HepG2 (cell line): Measurements from ENCODE around the gene LOXL4. TPM values are rescaled to one million over a fixed set of nuclear protein-coding genes. Genes with fewer than 3 reads are reported as not detected.
A peak's percentile ranks its signal among the peaks of the same experiment; 100 is the strongest.

Experiments used
- ATAC-seq: fragments of 200-7000 bp; cut with Tn5 transposase; 3 replicates; pipeline ENCODE4 v1.9.1; 2020; ENCODE audit warnings: mild to moderate bottlenecking, moderate library complexity
- BruUV-seq: library from RNA; stranded (reverse); fragments of 400-500 nt; replicated peaks from 2 replicates; lab custom pipeline; 2021; lab: Mats Ljungman, UMichigan
- CTCF ChIA-PET: fragments of 300-600 bp; formaldehyde crosslinking; extraction: SDS; loops from one replicate; lab custom pipeline; 2021; ENCODE audit warnings: low total read pairs, inconsistent platforms, low intra/inter-chr PET ratio; lab: Yijun Ruan, JAX
- POLR2A ChIA-PET: fragments of 350-600 bp; sonication (Branson Sonifier 250); formaldehyde crosslinking; loops from one replicate; lab custom pipeline; 2020; ENCODE audit warnings: antibody characterized with exemption, inconsistent platforms; lab: Yijun Ruan, JAX
- DNase-seq: peaks from one replicate; pipeline ENCODE4 v3.0.0-alpha.2; 2015; ENCODE audit warnings: low spot score
- FAIRE-seq: peaks from 3 replicates; lab custom pipeline; 2011; peaks lifted over from hg19 to GRCh38; lab: Jason Lieb, UNC
- H2AFZ ChIP-seq: one replicate; pipeline ENCODE4 v1.6.1; 2011; ENCODE audit warnings: low read length, inconsistent platforms
- H3K27ac ChIP-seq: fragments of 300-600 bp; 3 replicates; pipeline ENCODE4 v1.8.0; 2011; ENCODE audit warnings: mixed run types, mild to moderate bottlenecking, mixed read lengths, low read length, inconsistent platforms; ENCODE audit not compliant: insufficient read depth; ENCODE audit errors: extremely low read length
- H3K27me3 ChIP-seq, 2 experiments: fragments of 200-600 bp in 1 of 2; 2 replicates in 1 of 2; 3 replicates in 1 of 2; pipeline versions ENCODE4 v1.6.0 to v1.8.0; 2011; ENCODE audit warnings: low read length in 2 of 2, mild to moderate bottlenecking in 2 of 2, moderate library complexity in 2 of 2, inconsistent platforms in 1 of 2; ENCODE audit not compliant: insufficient read depth in 2 of 2, control insufficient read depth in 1 of 2
- H3K36me3 ChIP-seq, 2 experiments: fragments of 200-600 bp in 1 of 2; replicated peaks in 1 of 2; 2 replicates in 1 of 2; 3 replicates in 1 of 2; pipeline versions ENCODE4 v1.5.1 to v1.8.0; 2011; ENCODE audit warnings: low read length in 2 of 2, inconsistent platforms in 1 of 2; ENCODE audit not compliant: insufficient read depth in 2 of 2, control insufficient read depth in 1 of 2
- H3K4me1 ChIP-seq: 2 replicates; pipeline ENCODE4 v1.5.1; 2012; ENCODE audit warnings: low read length, inconsistent platforms; ENCODE audit not compliant: insufficient read depth
- H3K4me2 ChIP-seq: 2 replicates; pipeline ENCODE4 v1.6.0; 2011; ENCODE audit warnings: low read depth, low read length, inconsistent platforms
- H3K4me3 ChIP-seq, 3 experiments: fragments of 200-600 bp in 1 of 3; sonication (generic), shearing (Covaris generic) in 1 of 3; replicated peaks in 1 of 3; 2 replicates each; pipeline ENCODE4 v1.5.1; 2011 to 2016; ENCODE audit warnings: low read length in 3 of 3, inconsistent platforms in 2 of 3, low read depth in 2 of 3, mild to moderate bottlenecking in 2 of 3, control low read depth in 1 of 3, mixed read lengths in 1 of 3; ENCODE audit not compliant: insufficient read depth in 1 of 3
- H3K79me2 ChIP-seq: one replicate; pipeline ENCODE4 v1.6.1; 2011; ENCODE audit warnings: low read length, inconsistent platforms; ENCODE audit not compliant: insufficient read depth
- H3K9ac ChIP-seq: 2 replicates; pipeline ENCODE4 v1.6.0; 2011; ENCODE audit warnings: mild to moderate bottlenecking, low read depth, low read length, inconsistent platforms; ENCODE audit not compliant: insufficient read depth
- H3K9me3 ChIP-seq: 2 replicates; pipeline ENCODE4 v1.5.1; 2012; ENCODE audit warnings: mild to moderate bottlenecking, low read length
- H4K20me1 ChIP-seq: 2 replicates; pipeline ENCODE4 v1.6.0; 2011; ENCODE audit warnings: inconsistent platforms, mild to moderate bottlenecking, low read length, moderate library complexity; ENCODE audit not compliant: insufficient read depth
- ATF4 ChIP-seq, 2 experiments: fragments of 450-650 bp in 1 of 2; sonication (generic) in 1 of 2; formaldehyde crosslinking; IDR thresholded peaks; 2 replicates each; pipeline versions ENCODE4 v1.5.0 to v1.8.0; 2020 to 2022; ENCODE audit warnings: mild to moderate bottlenecking in 1 of 2, missing genetic modification reagents in 1 of 2
- CENPX ChIP-seq: sonication (generic); formaldehyde crosslinking; IDR thresholded peaks from 2 replicates; pipeline ENCODE4 v1.9.0; 2021; ENCODE audit warnings: mild to moderate bottlenecking, missing genetic modification reagents, moderate library complexity
- SALL1 ChIP-seq: sonication (generic); formaldehyde crosslinking; IDR thresholded peaks from 2 replicates; pipeline ENCODE4 v1.8.0; 2022; ENCODE audit warnings: mild to moderate bottlenecking, missing genetic modification reagents
- TCF7L2 ChIP-seq: IDR thresholded peaks from 2 replicates; pipeline ENCODE4 v1.6.1; 2011; ENCODE audit warnings: mild to moderate bottlenecking, low read depth, low read length, moderate library complexity
- WIZ ChIP-seq: sonication (generic); formaldehyde crosslinking; IDR thresholded peaks from 2 replicates; pipeline ENCODE4 v1.5.1; 2020; ENCODE audit warnings: mild to moderate bottlenecking, missing genetic modification reagents
- ZBTB10 ChIP-seq: sonication (generic); formaldehyde crosslinking; IDR thresholded peaks from 2 replicates; pipeline ENCODE4 v1.4.0; 2020; ENCODE audit warnings: missing genetic modification reagents, borderline replicate concordance
- WGBS: methylation state at CpG from one replicate; pipeline ENCODE4 v1.1.6; 2017; ENCODE audit warnings: low lambda C conversion rate; 5-methylcytosine and 5-hydroxymethylcytosine counted together
- in situ Hi-C: cut with HindIII; loops from 2 replicates; pipeline ENCODE4 v1.10.0; 2017; ENCODE audit warnings: low pct_unique_long_range_greater_than_20kb; ENCODE audit not compliant: extremely low pct_ligation_motif_present
- intact Hi-C: fragments of 100-400 bp; cut with micrococcal nuclease; formaldehyde crosslinking; loops from one replicate; pipeline ENCODE4 v1.10.0; 2022; ENCODE audit not compliant: unreplicated experiment
- polyA plus RNA-seq, 8 experiments: library from polyadenylated mRNA; depleted of rRNA in 3 of 8; stranded (reverse) in 7 of 8; unstranded in 1 of 8; fragments of >200 nt; fragmentation: Illumina TruSeq in 4 of 8; extraction: Trizol in 4 of 8; gene quantifications; 2 replicates each; pipeline versions ENCODE4 v1.2.1 to v1.2.3, GENCODE V29; 2011 to 2016; ENCODE audit warnings: low read depth in 4 of 8, missing spikeins in 1 of 8, mixed read lengths in 1 of 8; ENCODE audit not compliant: insufficient read depth in 1 of 8
- total RNA-seq, 5 experiments: library from RNA; depleted of rRNA; stranded (reverse); fragments of >200 nt; fragmentation: Illumina TruSeq; extraction: Trizol; gene quantifications; 2 replicates each; pipeline ENCODE4 v1.2.3, GENCODE V29; 2016; ENCODE audit warnings: low read depth in 1 of 5

LOXL4 gene
- total and polyA plus RNA-seq, 2 of the 13 experiments (the other 11 are each of a cell fraction or from before 2014, with no cell fraction given), result 8.8 to 21.1 TPM

DNA sequence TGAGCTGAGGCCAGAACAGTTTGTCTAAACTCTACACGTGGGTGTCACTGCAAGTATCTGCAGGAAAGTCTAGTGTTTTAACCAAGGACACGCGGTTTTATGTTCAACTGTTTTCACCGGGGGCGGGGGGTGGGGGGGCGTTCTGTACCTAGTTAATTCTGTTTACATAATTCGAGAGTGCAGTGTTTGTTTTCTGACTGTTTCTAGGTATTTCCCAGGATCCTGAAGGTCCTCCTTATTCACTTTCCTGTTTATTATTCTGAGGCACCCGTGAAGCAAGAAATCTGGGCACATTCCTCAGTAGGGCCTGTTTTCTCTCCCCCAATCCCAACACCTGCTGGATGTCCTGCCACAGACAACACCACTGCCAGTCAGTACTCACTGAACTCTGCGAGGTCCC is 7.6 kb downstream of the LOXL4 start (continued):
- no peak for TF ChIP-seq ZBTB10
- TF ChIP-seq, all 625 proteins: peak for 8

GRCh38 chr10:98259606-98260315 is 8.2 kb downstream of the LOXL4 start:
- H4K20me1 ChIP-seq, result no peaks in the 10 kb centered on the region
- peak in 1 of 2 experiments; percentile 24; a peak in 1 of 4 replicates for TF ChIP-seq ATF4 (CRISPR knock-in tag; IDR thresholded peaks at IDR 0.05)
- no peak for TF ChIP-seq WIZ
- no peak for TF ChIP-seq CENPX (CRISPR knock-in tag)
- no peak for TF ChIP-seq TCF7L2
- TF ChIP-seq SALL1 (CRISPR knock-in tag), result no peak
- TF ChIP-seq, all 625 proteins: peak for 1
- Histone ChIP-seq H3K4me3 (no peak overlapping the region), H3K9ac (no peak overlapping the region), H3K79me2 (no peaks in the 10 kb centered on the region), H3K4me1 (peaks cover 23% of the 10 kb centered on the region), H3K27ac (no peak overlapping the region), H3K36me3 (no peaks in the 10 kb centered on the region; a peak in 1 of 5 replicates), H3K4me2 (no peak overlapping the region), H2AFZ (no peak overlapping the region), H3K9me3 (no peaks in the 10 kb centered on the region), H3K27me3 (no peaks in the 10 kb centered on the region)
- WGBS, result 77% methylated on average over 10 of the region's 14 CpGs
- FAIRE-seq (no peak), DNase-seq (no peak), ATAC-seq (no peak)
- in situ Hi-C loops, result no loop called here
- BruUV-seq, result no TSS peak
- POLR2A ChIA-PET, result interaction anchor here (1.4 kb wide), 1 partner anchor 8 kb away, joined by 4 read pairs; the partner anchor contains the start of gene LOXL4
- CTCF ChIA-PET, result no interaction called here
- intact Hi-C loops, result no loop called here
